Fibroblast of skin of left quadriceps (primary cell): ENCODE measurements around the gene RET.

Source experiments
- DNase-seq, 2 experiments: peaks; one replicate each; pipeline ENCODE4 v3.0.0-alpha.2; 2013; ENCODE audit warnings: low read depth in 2 of 2

RET gene

DNA sequence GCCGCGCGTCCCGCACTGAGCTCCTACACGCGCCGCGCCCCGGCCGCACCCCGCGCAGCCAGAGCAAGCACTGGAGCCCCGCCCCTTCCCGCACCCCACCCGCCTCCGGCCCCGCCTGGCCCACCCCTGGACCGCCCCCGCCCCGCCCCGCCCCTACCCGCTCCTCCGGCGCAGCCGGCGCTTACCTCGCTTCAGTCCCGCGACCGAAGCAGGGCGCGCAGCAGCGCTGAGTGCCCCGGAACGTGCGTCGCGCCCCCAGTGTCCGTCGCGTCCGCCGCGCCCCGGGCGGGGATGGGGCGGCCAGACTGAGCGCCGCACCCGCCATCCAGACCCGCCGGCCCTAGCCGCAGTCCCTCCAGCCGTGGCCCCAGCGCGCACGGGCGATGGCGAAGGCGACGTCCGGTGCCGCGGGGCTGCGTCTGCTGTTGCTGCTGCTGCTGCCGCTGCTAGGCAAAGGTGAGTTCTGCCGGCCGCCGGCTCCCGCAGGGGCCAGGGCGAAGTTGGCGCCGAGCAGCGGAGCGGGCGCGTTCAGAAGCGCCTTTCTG lies at the start of gene RET:
RET (plus strand) TSS at position 194 of the 545 bp plus-strand sequence; CDS start at position 384, 190 bp downstream.
- DNase-seq: no peak

- no peak for DNase-seq
Measured at GRCh38 chr10:43027331-43027955, 49.4 kb upstream of the RET start.

GRCh38 chr10:43028143-43028542 lies 48.7 kb upstream of the RET start:
- DNase-seq: no peak

DNA sequence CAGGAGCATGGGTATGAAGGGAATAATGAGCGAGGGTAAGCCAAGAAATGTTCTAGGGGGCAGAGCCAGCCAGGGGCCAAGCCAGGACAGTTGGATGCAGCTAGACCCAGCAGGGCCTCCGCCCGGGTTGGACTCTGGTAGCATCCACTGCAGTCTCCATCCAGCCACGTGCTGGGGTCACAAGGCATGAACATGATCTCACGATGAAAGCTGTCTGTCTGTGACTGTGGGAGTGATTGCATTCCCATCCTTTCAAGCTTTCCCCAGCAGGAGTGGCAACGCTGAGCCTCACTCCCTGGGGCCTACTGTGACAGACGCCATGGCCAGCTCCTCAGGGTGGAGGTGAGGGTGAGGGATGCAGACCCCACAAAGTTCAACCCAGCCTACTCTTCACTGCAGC lies 47.8 kb upstream of the RET start:
- no peak for DNase-seq

DNA sequence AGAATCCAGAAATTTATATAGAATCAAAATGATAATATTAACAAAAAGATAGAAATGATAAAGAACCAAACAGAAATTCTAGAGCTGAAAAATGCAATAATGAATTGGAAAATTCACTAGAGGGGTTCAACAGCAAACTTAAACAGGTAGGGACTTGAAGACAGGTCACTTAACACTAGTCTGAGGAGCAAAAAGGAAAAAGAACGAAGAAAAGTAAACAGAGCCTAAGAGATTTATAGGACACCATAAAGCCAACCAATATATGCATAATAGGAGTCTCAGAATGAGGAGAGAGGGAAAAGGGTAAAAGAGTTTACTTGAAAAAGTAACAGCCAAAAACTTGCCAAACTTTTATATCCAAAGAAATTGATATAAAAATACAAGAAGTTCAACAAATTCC lies 44.3 kb upstream of the RET start:
- DNase-seq: no peak

DNA sequence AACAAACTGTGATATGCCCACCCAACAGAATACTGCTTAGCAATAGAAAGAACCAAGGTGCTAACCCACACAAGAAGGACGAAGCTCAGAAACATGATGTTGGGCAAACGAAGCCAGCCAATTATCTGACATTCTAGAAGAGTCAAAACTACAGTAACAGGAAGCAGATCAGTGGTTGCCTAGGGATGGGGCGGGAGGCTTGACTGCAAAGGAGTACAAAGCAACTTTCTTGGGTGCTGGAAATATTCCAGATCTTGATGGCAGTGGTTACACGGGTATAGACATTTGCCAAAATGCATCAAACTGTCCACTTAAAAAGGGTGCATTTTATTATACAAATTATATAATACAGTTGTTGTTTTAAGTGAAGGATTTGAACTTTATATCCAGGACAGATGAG lies 41.1 kb upstream of the RET start:
- DNase-seq: no peak

DNA sequence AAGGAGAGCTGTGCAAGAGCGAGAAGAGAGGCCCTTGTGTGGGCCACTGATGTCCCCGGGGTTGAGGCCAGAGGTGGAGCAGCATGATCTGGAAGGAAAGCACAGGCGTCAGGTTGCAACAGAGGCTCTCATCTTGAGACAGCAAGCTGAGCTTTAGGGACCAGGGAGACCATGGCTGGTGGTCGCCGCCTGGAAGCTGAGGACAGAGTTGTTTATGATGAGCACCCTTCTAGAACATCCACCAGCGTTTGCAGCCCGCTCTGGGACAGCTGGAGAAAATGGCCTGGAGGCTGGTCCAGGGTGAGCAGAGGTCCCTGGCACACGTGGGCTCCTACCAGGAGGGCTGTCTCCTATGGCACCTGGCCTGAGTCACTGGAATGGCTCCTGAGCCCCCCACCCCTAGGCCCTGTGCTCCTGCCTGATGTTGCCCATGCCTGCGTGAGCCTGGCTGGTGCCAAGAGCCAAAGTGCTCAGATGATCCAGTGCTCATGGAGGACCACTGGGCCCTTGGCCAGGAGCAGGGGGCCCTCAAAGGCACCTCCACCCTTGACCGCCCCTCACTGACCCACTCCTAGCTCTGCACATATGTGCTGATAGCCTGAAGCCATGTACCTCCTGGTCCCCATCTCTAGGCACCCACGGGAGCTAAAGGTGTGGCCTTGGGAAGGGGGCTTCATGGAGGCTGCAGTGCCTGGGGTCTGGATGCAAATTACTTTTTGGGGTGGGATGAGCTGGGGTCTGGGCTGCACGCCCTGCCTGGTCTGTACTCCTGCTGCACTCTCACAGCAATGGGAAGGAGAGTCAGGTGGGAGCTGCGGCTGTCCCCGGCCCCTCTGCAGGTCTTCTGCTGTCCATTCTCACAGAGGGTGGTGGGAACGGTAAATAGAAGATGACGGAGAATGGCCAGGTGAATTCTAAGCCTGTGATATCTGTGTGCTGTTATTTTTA lies 40.1 kb upstream of the RET start:
- DNase-seq: no peak

- no peak for DNase-seq
Measured at GRCh38 chr10:43037440-43037839, 39.4 kb upstream of the RET start.

DNA sequence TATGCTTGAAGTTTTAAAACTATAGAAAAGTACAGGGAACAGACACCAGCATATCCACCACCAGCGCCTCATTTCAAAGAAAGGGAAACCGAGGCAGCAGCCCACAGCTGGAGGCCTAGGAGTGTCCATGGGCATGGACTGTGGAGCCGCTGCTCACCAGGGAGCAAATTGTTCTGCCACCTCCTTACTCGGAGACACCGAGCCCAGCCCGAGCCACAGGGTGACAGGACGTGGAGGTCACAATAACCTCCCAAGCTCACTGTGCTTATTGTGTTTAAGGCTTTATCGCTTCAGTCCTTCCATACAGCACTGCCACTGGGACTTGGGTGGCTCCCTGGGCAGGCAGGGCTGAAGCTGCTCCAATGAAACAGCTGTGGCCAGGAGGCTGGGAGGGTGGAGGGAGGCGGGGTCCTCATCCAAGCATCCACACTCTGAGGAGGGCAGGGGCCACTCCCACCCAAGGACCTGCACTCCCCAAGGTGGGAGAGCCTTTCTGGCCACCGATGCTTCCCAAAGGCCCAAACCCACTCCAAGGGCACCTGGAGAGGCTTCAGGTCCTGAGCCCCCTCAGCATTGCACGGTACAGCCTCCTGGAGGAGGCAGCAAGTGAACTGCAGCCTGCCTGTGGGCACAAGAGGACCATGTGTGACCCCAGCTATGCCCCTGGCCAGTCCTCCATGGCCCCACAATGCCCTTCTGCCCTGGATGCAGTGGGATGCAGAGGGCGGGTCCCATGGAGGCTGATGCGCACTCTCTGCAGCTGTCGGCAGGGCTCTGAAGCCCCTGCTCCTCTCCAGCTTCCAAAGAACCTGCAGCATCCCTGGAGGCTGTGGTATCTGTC lies 38.7 kb upstream of the RET start:
- no peak for DNase-seq

DNA sequence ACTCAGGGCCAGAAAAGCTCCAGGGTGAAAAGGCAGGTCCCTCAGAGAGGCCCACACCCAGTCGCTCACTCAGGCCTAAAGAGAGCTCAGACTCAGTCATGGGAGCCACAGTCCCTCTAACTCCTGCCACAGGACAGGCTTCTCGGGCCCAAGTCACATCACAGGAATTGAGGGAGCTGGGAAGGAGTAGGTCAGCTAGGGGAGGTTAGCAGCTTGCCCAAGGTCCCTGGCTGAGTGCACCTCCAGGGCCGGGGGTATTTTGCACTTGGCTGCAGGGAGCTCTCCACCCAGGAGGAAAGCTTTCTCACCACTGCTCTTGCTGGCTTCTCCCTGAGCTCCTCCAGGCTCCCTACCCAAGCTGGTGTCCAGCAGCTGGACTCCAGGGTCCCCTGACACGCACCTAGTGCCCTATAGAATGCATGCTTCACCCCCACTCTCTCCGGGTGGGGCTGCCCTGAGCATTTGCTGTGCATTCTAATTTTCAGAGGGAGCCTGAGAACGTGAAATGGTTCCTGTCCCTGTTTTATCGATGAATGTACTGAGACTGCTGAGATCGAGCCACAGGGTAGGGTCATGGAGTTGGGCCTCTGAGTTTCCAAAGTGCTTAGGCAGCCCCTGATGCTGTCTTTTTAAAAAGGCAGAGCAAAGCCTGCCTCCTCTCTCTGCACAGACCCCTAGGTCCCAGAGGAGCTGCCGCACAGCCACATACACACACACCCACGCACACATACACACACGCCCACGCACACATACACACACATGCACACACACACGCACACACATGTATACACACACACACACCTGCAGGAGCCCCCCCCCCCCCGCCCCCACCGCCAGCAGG lies 37.9 kb upstream of the RET start:
- DNase-seq: no peak

GRCh38 chr10:43039624-43040481 lies 37.0 kb upstream of the RET start:
- DNase-seq: no peak

- no peak for DNase-seq
Measured at GRCh38 chr10:43040482-43041256, 36.2 kb upstream of the RET start.

- DNase-seq: no peak
Measured at GRCh38 chr10:43041422-43042342, 35.2 kb upstream of the RET start.

DNA sequence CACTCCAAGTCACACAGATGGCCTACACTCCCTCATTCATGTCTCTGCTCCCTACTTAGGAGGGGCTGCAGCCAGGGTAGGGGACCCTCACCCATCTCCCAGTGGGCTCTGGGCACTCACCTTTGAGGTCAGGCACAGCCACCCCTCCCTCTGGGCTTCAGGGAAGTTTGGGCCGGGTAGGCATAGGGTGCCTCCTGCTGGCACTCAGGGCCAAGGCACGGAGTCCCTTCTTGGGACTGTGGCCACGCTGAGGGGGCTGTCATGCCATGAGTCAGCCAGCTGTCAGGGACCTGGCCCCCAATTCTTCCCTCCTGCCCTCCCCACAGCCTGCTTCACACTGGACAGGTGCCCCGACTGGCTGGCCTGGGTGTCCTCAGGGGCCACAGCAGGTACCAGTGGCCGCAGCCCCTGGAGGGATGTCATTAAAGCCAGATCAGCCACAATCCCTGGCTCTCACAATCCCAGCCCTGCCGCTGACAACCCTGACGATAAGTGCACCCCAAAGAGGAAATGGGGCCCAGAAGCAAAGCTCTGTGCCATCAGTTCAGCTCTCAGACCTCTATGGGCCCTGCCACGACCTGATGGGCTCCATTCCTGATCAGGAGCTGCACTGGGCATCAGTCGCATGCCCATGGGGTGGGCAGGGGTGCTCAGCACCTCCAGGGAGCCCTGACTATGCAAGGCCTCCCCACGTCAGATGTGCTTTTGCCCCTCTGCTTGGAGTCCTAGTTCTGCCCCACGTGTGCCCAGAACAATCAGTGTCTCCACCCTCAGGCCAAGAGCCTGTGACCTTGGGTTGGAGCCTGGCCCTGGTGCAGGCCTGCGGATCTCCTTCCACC lies 34.1 kb upstream of the RET start:
- no peak for DNase-seq

DNA sequence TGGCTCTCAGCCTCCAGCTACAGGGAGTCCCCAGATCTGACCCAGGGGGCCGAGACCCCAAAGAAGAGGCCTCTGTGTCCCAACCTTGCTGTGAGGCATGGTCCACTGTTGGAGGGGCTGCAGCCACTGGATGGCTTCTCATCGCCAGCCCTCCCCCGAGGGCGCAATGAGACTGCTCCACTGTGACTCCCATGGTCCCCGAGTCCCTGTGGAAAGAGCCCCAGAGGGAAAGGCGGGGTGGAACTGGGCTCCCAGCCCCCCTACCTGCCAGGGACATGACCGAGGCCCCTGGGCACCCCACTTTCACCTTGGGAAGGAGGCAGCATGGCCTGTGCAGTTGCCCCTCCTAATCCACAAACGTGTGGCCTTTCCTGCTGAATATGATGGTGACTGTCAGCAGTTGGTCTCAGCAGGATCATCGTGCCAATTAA lies 33.5 kb upstream of the RET start:
- no peak for DNase-seq

DNA sequence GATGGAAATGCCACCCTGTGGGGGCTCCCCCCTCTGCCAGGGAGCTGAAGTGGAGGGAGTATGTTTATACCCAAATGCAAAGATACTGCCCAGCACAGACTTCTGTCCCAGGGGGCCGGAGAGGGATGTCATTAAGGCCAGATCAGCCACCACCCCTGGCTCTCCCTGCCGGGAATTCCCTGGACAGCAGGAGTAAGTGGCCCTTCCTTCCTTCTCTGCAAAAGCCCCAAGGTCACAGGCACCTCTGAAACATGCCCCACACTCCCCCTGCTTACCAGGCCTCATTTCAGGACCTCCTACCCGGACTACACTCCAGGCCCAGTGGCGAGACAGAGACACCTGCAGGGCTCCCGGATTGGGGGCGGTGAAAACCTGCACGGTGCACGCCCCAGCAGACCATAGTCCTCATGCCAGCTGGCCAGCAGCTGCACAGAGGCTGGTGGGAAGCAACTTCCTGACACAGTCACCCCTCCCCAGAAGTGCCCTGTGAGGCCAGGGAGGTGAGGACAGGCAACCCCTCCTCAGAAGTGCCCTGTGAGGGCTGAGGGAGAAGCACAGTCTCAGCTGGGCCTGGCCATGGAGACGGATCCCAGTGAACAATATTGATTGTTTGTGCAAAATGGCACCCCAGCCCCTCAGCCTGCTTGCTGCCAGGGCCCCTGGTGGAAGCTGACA lies 33.0 kb upstream of the RET start:
- no peak for DNase-seq

DNA sequence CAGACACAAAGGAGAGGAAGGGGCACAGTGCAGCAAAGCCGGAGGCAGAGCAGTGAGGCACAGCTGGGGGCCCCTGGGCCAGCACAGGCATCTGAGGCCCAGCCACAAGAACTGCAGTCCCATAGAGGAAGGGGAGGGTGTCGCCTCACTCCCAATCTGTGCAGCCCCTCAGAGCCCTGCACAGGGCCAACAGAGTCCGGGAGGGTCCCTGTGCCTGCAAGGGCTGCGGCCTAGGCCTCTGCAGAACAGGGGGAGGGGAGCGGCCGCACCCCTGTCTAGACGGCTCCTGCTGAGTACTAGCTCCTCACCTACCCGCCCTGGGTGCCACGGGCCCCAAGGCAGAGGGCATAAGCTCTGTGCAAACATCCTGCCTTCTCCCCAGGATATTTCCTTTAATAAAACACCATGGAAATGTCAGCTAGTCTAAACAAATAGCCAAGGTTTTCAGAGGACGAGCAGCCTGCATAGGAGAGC lies 32.4 kb upstream of the RET start:
- DNase-seq: no peak
